Pancreas (tissue), 10 donors: ENCODE data around the gene GLI1. TPM values are rescaled to one million over a fixed set of nuclear protein-coding genes. Genes with fewer than 3 reads are reported as not detected.

Experiments used
- ATAC-seq, 4 donors: fragments of 200-7000 bp; cut with Tn5 transposase; one replicate each; pipeline versions ENCODE4 v1.8.0 to v1.9.1; 2020; ENCODE audit warnings: mild to moderate bottlenecking in 4 of 4, moderate library complexity in 4 of 4
- DNase-seq, 6 donors: peaks; one replicate each; pipeline ENCODE4 v3.0.0-alpha.2; 2020
- FAIRE-seq: peaks from 2 replicates; lab custom pipeline; 2012; peaks lifted over from hg19 to GRCh38; lab: Jason Lieb, UNC
- H3K27ac ChIP-seq, 4 donors: fragments of 200-600 bp; sonication (generic); 1 replicate in 3 of 4; 2 replicates in 1 of 4; pipeline versions ENCODE4 v1.5.0 to v1.8.0; 2020
- H3K27me3 ChIP-seq, 4 donors: fragments of 200-600 bp; one replicate each; pipeline ENCODE4 v1.8.0; 2021
- H3K36me3 ChIP-seq, 3 donors: fragments of 200-600 bp; sonication (generic) in 1 of 3; one replicate each; pipeline versions ENCODE4 v1.5.0 to v1.8.0; 2020 to 2021
- H3K4me1 ChIP-seq, 3 donors: fragments of 200-600 bp; one replicate each; pipeline ENCODE4 v1.8.0; 2021
- H3K4me3 ChIP-seq, 4 donors: fragments of 200-600 bp; sonication (generic) in 2 of 4; one replicate each; pipeline versions ENCODE4 v1.5.0 to v1.8.0; 2020 to 2021
- H3K9me3 ChIP-seq, 4 donors: fragments of 200-600 bp; one replicate each; pipeline ENCODE4 v1.8.0; 2021
- WGBS, 2 donors: extraction: QIAGEN DNeasy Blood & Tissue Kit; methylation state at CpG; one replicate each; pipeline ENCODE4 v1.1.7; 2013; 5-methylcytosine and 5-hydroxymethylcytosine counted together
- intact Hi-C, 3 donors: fragments of 100-400 bp; cut with DNase I; formaldehyde crosslinking; loops; one replicate each; pipeline versions ENCODE4 v1.11.1 to v1.14.2; 2022
- polyA plus RNA-seq, 2 donors: library from polyadenylated mRNA; stranded (reverse); fragments of 200-250 nt; gene quantifications; one replicate each; pipeline ENCODE4 v1.2.3, GENCODE V29; 2013
- total RNA-seq, 6 donors: library from RNA; stranded (reverse); fragmentation: NEBNext Ultra II Directional in 4 of 6; extraction: Animal tissue kit (Norgen Biotek cat#: 25700) in 4 of 6; gene quantifications; one replicate each; pipeline versions ENCODE4 v1.2.1 to v1.2.4, GENCODE V29; 2021 to 2023
- TF ChIP-seq, protein P1 (sequence below), 4 donors: fragments of 200-600 bp; sonication (generic) in 3 of 4; IDR thresholded peaks; one replicate each; pipeline versions ENCODE4 v1.5.0 to v1.8.0; 2021; ENCODE audit warnings: antibody characterized with exemption in 4 of 4
- donor health status: healthy with polysubstance abuse.
- donor health status: DM: no; HTN: no; CAD: no; lungs with moderate emphysema.
- donor health status: DM: no; HTN: no; CAD: no.
- donor health status: control.
- donor health status: control.
- donor health status: Bipolar disorder and iron deficiency.
- donor health status: DM: yes; HTN: yes; CAD: no.
- donor health status: DM: no; HTN: no; CAD: no.
- donor health status: DM: no; HTN: no; CAD: no.
- donor health status: DM: yes; HTN: yes; CAD: no.

Gene GLI1
- total and polyA plus RNA-seq, 8 donors: 0.06 to 2.2 (median 0.46) TPM; not detected in 2

- 55 to 71% methylated on average over 1 of the region's 1 CpG for WGBS, 2 donors
- Histone ChIP-seq H3K36me3 (no peaks in the 10 kb centered on the region), H3K27me3 (no peaks in the 10 kb centered on the region), H3K9me3 (no peaks in the 10 kb centered on the region), H3K27ac (no peak overlapping the region), H3K4me3 (no peak overlapping the region), H3K4me1 (no peaks in the 10 kb centered on the region)
- intact Hi-C loops: no loop called here
- ATAC-seq: no peak
- no peak for DNase-seq
- no peak for FAIRE-seq
- TF ChIP-seq, protein P1, sequence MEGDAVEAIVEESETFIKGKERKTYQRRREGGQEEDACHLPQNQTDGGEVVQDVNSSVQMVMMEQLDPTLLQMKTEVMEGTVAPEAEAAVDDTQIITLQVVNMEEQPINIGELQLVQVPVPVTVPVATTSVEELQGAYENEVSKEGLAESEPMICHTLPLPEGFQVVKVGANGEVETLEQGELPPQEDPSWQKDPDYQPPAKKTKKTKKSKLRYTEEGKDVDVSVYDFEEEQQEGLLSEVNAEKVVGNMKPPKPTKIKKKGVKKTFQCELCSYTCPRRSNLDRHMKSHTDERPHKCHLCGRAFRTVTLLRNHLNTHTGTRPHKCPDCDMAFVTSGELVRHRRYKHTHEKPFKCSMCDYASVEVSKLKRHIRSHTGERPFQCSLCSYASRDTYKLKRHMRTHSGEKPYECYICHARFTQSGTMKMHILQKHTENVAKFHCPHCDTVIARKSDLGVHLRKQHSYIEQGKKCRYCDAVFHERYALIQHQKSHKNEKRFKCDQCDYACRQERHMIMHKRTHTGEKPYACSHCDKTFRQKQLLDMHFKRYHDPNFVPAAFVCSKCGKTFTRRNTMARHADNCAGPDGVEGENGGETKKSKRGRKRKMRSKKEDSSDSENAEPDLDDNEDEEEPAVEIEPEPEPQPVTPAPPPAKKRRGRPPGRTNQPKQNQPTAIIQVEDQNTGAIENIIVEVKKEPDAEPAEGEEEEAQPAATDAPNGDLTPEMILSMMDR (IDR thresholded peaks at IDR 0.05): no peak
These were observed 22.1 kb downstream of the GLI1 start for GRCh38 chr12:57481671-57482070.

DNA sequence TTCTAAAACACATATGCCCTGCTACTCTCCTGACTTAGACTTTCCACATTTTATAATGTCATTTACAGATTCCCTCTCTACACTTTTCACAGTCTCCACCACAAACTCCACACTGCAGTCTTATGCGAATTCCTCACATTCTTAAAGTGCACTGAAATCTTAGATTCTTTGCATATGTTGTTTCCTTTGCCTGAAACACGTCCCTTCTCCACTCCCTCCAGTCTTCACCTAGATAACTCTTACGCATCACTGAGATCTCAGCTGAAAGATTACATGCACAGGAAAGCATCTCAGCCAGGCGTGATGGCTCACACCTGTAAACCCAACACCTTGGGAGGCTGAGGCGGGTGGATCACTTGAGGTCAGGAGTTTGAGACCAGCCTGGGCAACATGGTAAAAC, 23.9 kb downstream of the GLI1 start:
- intact Hi-C loops: no loop called here
- ATAC-seq: no peak
- WGBS, 2 donors: 62 to 64% methylated on average over 5 of the region's 5 CpGs

DNA sequence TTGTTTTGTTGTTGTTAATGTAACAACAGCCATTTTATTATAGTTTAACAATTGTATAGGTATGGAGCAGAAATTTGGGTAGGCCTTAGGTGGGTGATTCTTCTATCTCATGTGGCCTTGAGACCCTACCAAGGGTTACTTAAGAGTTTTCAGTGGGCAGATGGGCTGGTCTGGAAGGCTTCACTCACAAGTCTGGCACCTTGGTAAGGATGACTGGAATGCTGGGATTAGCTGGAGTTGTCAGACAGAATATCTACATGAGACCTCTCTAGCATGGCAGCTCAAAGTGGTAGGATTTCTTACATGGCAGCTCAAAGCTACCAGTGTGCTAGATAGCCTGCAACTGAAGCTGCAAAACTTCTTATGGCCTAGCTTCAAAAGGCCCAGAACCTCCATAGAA, 26.1 kb downstream of the GLI1 start:
- ATAC-seq (no peak), FAIRE-seq (no peak), DNase-seq (no peak)
- Histone ChIP-seq H3K4me1 (peaks cover 0 to 10% (median 0%) of the 10 kb centered on the region in 3 donors), H3K27me3 (no peaks in the 10 kb centered on the region), H3K9me3 (no peaks in the 10 kb centered on the region), H3K27ac (no peak overlapping the region), H3K4me3 (no peak overlapping the region), H3K36me3 (peaks cover 0 to 10% (median 6%) of the 10 kb centered on the region in 3 donors)
- TF ChIP-seq, protein P1 (IDR thresholded peaks at IDR 0.05): no peak
- intact Hi-C loops: no loop called here

More for the DNA sequence above, 23.9 kb downstream of the GLI1 start:
- DNase-seq: no peak
- no peaks in the 10 kb centered on the region for H3K9me3 ChIP-seq
- no peak overlapping the region for H3K27ac ChIP-seq
- FAIRE-seq: no peak
- H3K36me3 ChIP-seq: no peaks in the 10 kb centered on the region
- no peak overlapping the region for H3K4me3 ChIP-seq
- no peaks in the 10 kb centered on the region for H3K4me1 ChIP-seq
- no peaks in the 10 kb centered on the region for H3K27me3 ChIP-seq
- TF ChIP-seq, protein P1 (IDR thresholded peaks at IDR 0.05): no peak

DNA sequence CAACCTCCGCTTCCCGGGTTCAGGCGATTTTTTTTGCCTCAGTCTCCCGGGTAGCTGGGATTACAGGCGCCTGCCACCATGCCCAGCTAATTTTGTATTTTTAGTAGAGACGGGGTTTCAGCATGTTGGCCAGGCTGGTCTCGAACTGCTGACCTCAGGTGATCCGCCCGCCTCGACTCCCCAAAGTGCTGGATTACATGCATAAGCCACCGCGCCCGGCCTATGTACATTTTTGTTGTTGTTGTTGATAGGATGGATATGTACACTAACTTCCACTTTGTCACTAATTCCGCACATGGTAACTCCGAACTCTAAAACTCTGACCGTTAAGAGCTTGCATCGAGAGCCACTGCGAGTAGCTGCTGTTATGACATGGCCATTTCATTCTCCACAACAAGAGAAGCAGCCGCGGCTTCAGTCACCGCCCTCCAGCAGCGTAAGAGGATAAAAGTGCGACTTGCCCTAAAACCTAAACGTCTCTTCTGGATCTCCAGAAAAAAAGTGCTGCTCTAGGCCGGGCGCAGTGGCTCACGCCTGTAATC, 27.5 kb downstream of the GLI1 start:
- no peak overlapping the region for H3K27ac ChIP-seq

More for the DNA sequence above, 27.5 kb downstream of the GLI1 start:
- H3K9me3 ChIP-seq: no peaks in the 10 kb centered on the region
- FAIRE-seq (no peak), DNase-seq (no peak), ATAC-seq (no peak)
- TF ChIP-seq, protein P1 (IDR thresholded peaks at IDR 0.05): no peak
- intact Hi-C loops: no loop called here
- H3K4me3 ChIP-seq: peak overlapping the region in 2 of 4 donors; percentile 84 to 93
- H3K27me3 ChIP-seq: no peaks in the 10 kb centered on the region
- H3K36me3 ChIP-seq: peaks cover 0 to 21% (median 13%) of the 10 kb centered on the region in 3 donors
- H3K4me1 ChIP-seq: peaks cover 0 to 10% (median 0%) of the 10 kb centered on the region in 3 donors
- 75 to 80% methylated on average over 27 of the region's 27 CpGs for WGBS, 2 donors
